SK-N-SH treated with all-trans-retinoic acid at 6 μM for 48 hours (cell line): ENCODE results near the gene ATP2A2.

Source experiments
- ATAC-seq: fragments of 200-7000 bp; cut with Tn5 transposase; 3 replicates; pipeline ENCODE4 v1.9.1; 2020; ENCODE audit warnings: mild to moderate bottlenecking, moderate library complexity
- ARNTL ChIP-seq: fragments of 450-650 bp; formaldehyde crosslinking; IDR thresholded peaks from 2 replicates; pipeline ENCODE4 v1.5.0; 2020; ENCODE audit warnings: low read depth, mild to moderate bottlenecking, moderate library complexity, borderline replicate concordance
- BACH2 ChIP-seq: fragments of 250-450 bp; sonication (Bioruptor Pico); IDR thresholded peaks from 2 replicates; pipeline ENCODE4 v1.9.0; 2021; ENCODE audit warnings: mild to moderate bottlenecking, borderline replicate concordance
- CSDC2 ChIP-seq: fragments of 250-450 bp; sonication (Bioruptor Pico); IDR thresholded peaks from 2 replicates; pipeline ENCODE4 v1.5.0; 2020; ENCODE audit warnings: mild to moderate bottlenecking, moderate library complexity
- GLIS3 ChIP-seq: fragments of 250-450 bp; sonication (Bioruptor Pico); IDR thresholded peaks from 2 replicates; pipeline ENCODE4 v1.5.0; 2020; ENCODE audit warnings: mild to moderate bottlenecking, moderate library complexity
- ISL1 ChIP-seq: fragments of 250-450 bp; sonication (Bioruptor Pico); IDR thresholded peaks from 2 replicates; pipeline ENCODE4 v2.1.2; 2022; ENCODE audit warnings: mild to moderate bottlenecking, moderate library complexity
- OSR1 ChIP-seq: fragments of 250-450 bp; sonication (Bioruptor Pico); IDR thresholded peaks from 2 replicates; pipeline ENCODE4 v1.8.0; 2022; ENCODE audit warnings: moderate library complexity, mild to moderate bottlenecking, inconsistent platforms
- PPARA ChIP-seq: fragments of 250-450 bp; sonication (Bioruptor Pico); IDR thresholded peaks from 2 replicates; pipeline ENCODE4 v1.5.0; 2020; ENCODE audit warnings: mild to moderate bottlenecking, borderline replicate concordance
- RARB ChIP-seq: fragments of 250-450 bp; sonication (Bioruptor Pico); IDR thresholded peaks from 2 replicates; pipeline ENCODE4 v1.8.0; 2021; ENCODE audit warnings: mild to moderate bottlenecking, moderate library complexity
- SNAI2 ChIP-seq: fragments of 250-450 bp; sonication (Bioruptor Pico); IDR thresholded peaks from 2 replicates; pipeline ENCODE4 v1.5.0; 2020; ENCODE audit warnings: mild to moderate bottlenecking, moderate library complexity
- TCF4 ChIP-seq: fragments of 250-450 bp; sonication (Bioruptor Pico); IDR thresholded peaks from 2 replicates; pipeline ENCODE4 v1.8.0; 2021; ENCODE audit warnings: mild to moderate bottlenecking, moderate library complexity, borderline replicate concordance
- TOX ChIP-seq: fragments of 250-450 bp; sonication (Bioruptor Pico); IDR thresholded peaks from 2 replicates; pipeline ENCODE4 v1.8.0; 2021; ENCODE audit warnings: mild to moderate bottlenecking, moderate library complexity, borderline replicate concordance
- ZC3H10 ChIP-seq: fragments of 250-450 bp; sonication (Bioruptor Pico); IDR thresholded peaks from 2 replicates; pipeline ENCODE4 v1.5.1; 2021; ENCODE audit warnings: mild to moderate bottlenecking, moderate library complexity
- ZFP3 ChIP-seq: fragments of 250-450 bp; sonication (Bioruptor Pico); IDR thresholded peaks from 2 replicates; pipeline ENCODE4 v1.5.0; 2020; ENCODE audit warnings: mild to moderate bottlenecking, moderate library complexity
- ZFP30 ChIP-seq: fragments of 450-650 bp; formaldehyde crosslinking; IDR thresholded peaks from 2 replicates; pipeline ENCODE4 v1.5.0; 2022; ENCODE audit warnings: mild to moderate bottlenecking, moderate library complexity
- ZNF70 ChIP-seq: fragments of 450-650 bp; formaldehyde crosslinking; IDR thresholded peaks from 2 replicates; pipeline ENCODE4 v1.5.0; 2020; ENCODE audit warnings: mild to moderate bottlenecking, moderate library complexity
- ZNF8 ChIP-seq: fragments of 450-650 bp; formaldehyde crosslinking; IDR thresholded peaks from 2 replicates; pipeline ENCODE4 v1.5.0; 2020; ENCODE audit warnings: mild to moderate bottlenecking, moderate library complexity
- TF ChIP-seq, protein P1 (sequence below): fragments of 250-450 bp; sonication (Bioruptor Pico); IDR thresholded peaks from 2 replicates; pipeline ENCODE4 v1.5.1; 2021; ENCODE audit warnings: mild to moderate bottlenecking, moderate library complexity
- TF ChIP-seq, protein P2 (sequence below): fragments of 250-450 bp; sonication (Bioruptor Pico); IDR thresholded peaks from 2 replicates; pipeline ENCODE4 v1.8.0; 2021; ENCODE audit warnings: low read depth, mild to moderate bottlenecking, moderate library complexity, borderline replicate concordance
- TF ChIP-seq, protein P3 (sequence below): fragments of 250-450 bp; sonication (Bioruptor Pico); IDR thresholded peaks from 2 replicates; pipeline ENCODE4 v1.5.1; 2020; ENCODE audit warnings: low read depth, mild to moderate bottlenecking, moderate library complexity
- TF ChIP-seq, protein P4 (sequence below): fragments of 250-450 bp; sonication (Bioruptor Pico); IDR thresholded peaks from 2 replicates; pipeline ENCODE4 v1.8.0; 2020; ENCODE audit warnings: mild to moderate bottlenecking, moderate library complexity, borderline replicate concordance
- TF ChIP-seq, protein P5 (sequence below): fragments of 250-450 bp; sonication (Bioruptor Pico); IDR thresholded peaks from 2 replicates; pipeline ENCODE4 v1.5.0; 2020; ENCODE audit warnings: mild to moderate bottlenecking, moderate library complexity

Gene ATP2A2

DNA sequence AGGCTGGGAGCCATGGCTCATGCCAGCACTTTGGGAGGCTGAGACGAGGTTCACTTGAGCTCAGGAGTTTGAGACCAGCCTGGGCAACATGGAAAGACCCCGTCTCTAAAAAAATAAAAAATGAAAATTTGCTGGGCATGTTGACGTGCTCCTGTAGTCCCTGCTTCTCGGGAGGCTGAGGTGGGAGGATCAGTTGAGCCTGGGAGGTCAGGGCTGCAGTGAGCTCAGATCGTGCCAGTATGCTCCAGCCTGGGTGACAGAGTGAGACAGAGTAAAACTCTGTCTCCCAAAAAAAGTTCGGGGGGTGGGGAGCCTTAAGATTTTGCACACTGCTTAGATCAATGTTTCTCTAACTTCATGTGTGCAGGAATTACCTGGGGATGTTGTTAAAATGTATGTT lies 30.9 kb downstream of the ATP2A2 start (continued):
- TF ChIP-seq RARB (CRISPR knock-in tag): no peak
- no peak for TF ChIP-seq GLIS3
- no peak for TF ChIP-seq ZFP3 (CRISPR knock-in tag)

DNA sequence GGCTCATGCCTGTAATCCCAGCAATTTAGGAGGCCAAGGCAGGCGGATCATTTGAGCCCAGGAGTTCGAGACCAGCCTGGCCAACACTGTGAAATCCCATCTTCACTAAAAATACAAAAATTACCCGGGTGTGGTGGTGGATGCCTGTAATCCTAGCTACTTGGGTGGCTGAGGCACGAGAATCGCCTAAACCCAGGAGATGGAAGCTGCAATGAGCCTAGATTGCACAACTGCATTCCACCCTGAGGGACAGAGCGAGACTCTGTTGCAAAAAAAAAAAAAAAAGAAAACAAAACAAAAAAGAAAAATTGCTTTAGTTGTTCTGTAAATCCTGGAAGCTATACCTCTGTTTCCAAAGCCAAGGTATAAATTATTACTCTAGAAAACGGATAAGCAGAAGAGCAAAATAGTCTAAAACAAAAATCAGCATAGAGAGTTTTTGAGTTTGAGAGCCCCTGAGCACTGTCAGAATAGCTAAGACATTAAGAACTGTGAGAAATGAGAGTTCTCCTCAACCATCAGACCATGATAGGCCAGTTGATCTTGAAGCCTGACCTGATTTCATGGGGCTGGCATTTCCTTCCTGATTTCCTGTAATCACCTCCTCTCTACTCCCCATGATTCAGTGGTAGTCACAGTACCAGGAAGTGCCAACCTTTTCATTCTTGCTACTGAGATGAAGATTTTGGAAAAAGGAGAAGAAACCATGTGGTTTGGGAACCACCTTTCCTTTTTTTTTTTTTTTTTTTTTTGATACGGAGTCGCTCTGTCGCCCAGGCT lies 31.7 kb downstream of the ATP2A2 start:
- TF ChIP-seq ISL1 (CRISPR knock-in tag) (no peak), ARNTL (CRISPR knock-in tag) (no peak), TCF4 (CRISPR knock-in tag) (no peak), ZC3H10 (CRISPR knock-in tag) (no peak), BACH2 (CRISPR knock-in tag) (no peak), GLIS3 (no peak), TOX (CRISPR knock-in tag) (no peak), ZFP30 (CRISPR knock-in tag) (no peak), ZFP3 (CRISPR knock-in tag) (no peak), ZNF70 (CRISPR knock-in tag) (no peak), PPARA (no peak), OSR1 (CRISPR knock-in tag) (no peak), ZNF8 (CRISPR knock-in tag) (no peak)
- TF ChIP-seq, protein P1, sequence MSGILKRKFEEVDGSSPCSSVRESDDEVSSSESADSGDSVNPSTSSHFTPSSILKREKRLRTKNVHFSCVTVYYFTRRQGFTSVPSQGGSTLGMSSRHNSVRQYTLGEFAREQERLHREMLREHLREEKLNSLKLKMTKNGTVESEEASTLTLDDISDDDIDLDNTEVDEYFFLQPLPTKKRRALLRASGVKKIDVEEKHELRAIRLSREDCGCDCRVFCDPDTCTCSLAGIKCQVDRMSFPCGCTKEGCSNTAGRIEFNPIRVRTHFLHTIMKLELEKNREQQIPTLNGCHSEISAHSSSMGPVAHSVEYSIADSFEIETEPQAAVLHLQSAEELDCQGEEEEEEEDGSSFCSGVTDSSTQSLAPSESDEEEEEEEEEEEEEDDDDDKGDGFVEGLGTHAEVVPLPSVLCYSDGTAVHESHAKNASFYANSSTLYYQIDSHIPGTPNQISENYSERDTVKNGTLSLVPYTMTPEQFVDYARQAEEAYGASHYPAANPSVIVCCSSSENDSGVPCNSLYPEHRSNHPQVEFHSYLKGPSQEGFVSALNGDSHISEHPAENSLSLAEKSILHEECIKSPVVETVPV (CRISPR knock-in tag): no peak
- TF ChIP-seq, protein P2, sequence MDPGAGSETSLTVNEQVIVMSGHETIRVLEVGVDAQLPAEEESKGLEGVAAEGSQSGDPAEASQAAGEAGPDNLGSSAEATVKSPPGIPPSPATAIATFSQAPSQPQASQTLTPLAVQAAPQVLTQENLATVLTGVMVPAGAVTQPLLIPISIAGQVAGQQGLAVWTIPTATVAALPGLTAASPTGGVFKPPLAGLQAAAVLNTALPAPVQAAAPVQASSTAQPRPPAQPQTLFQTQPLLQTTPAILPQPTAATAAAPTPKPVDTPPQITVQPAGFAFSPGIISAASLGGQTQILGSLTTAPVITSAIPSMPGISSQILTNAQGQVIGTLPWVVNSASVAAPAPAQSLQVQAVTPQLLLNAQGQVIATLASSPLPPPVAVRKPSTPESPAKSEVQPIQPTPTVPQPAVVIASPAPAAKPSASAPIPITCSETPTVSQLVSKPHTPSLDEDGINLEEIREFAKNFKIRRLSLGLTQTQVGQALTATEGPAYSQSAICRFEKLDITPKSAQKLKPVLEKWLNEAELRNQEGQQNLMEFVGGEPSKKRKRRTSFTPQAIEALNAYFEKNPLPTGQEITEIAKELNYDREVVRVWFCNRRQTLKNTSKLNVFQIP: no peak
- TF ChIP-seq, protein P3, sequence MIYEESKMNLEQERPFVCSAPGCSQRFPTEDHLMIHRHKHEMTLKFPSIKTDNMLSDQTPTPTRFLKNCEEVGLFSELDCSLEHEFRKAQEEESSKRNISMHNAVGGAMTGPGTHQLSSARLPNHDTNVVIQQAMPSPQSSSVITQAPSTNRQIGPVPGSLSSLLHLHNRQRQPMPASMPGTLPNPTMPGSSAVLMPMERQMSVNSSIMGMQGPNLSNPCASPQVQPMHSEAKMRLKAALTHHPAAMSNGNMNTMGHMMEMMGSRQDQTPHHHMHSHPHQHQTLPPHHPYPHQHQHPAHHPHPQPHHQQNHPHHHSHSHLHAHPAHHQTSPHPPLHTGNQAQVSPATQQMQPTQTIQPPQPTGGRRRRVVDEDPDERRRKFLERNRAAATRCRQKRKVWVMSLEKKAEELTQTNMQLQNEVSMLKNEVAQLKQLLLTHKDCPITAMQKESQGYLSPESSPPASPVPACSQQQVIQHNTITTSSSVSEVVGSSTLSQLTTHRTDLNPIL (CRISPR knock-in tag): no peak
- TF ChIP-seq, protein P4, sequence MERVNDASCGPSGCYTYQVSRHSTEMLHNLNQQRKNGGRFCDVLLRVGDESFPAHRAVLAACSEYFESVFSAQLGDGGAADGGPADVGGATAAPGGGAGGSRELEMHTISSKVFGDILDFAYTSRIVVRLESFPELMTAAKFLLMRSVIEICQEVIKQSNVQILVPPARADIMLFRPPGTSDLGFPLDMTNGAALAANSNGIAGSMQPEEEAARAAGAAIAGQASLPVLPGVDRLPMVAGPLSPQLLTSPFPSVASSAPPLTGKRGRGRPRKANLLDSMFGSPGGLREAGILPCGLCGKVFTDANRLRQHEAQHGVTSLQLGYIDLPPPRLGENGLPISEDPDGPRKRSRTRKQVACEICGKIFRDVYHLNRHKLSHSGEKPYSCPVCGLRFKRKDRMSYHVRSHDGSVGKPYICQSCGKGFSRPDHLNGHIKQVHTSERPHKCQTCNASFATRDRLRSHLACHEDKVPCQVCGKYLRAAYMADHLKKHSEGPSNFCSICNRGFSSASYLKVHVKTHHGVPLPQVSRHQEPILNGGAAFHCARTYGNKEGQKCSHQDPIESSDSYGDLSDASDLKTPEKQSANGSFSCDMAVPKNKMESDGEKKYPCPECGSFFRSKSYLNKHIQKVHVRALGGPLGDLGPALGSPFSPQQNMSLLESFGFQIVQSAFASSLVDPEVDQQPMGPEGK (CRISPR knock-in tag): no peak
- TF ChIP-seq, protein P5, sequence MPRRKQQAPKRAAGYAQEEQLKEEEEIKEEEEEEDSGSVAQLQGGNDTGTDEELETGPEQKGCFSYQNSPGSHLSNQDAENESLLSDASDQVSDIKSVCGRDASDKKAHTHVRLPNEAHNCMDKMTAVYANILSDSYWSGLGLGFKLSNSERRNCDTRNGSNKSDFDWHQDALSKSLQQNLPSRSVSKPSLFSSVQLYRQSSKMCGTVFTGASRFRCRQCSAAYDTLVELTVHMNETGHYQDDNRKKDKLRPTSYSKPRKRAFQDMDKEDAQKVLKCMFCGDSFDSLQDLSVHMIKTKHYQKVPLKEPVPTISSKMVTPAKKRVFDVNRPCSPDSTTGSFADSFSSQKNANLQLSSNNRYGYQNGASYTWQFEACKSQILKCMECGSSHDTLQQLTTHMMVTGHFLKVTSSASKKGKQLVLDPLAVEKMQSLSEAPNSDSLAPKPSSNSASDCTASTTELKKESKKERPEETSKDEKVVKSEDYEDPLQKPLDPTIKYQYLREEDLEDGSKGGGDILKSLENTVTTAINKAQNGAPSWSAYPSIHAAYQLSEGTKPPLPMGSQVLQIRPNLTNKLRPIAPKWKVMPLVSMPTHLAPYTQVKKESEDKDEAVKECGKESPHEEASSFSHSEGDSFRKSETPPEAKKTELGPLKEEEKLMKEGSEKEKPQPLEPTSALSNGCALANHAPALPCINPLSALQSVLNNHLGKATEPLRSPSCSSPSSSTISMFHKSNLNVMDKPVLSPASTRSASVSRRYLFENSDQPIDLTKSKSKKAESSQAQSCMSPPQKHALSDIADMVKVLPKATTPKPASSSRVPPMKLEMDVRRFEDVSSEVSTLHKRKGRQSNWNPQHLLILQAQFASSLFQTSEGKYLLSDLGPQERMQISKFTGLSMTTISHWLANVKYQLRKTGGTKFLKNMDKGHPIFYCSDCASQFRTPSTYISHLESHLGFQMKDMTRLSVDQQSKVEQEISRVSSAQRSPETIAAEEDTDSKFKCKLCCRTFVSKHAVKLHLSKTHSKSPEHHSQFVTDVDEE (CRISPR knock-in tag): no peak
- peak; percentile 29; the same call in 2 of the 3 replicates for ATAC-seq

DNA sequence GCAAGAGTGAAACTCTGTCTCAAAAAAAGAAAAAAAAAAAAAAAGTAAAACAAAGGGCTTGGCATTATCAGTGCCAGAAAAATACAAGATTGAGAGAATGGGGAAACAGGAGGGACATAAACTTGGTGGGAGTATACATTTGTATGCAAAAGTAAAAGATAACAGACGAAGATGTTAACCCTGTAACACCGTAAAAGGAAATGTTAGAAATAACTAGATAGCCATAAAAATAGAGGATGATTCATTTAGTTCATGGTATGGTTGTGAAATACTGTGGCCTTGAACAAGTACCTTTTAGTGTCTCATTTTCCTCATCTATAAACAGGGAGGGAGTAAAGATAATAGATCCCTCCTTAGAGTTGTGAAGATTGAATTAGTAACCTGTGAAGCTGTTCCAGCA lies 33.3 kb downstream of the ATP2A2 start:
- no peak for TF ChIP-seq SNAI2
- TF ChIP-seq RARB (CRISPR knock-in tag): no peak
- TF ChIP-seq ARNTL (CRISPR knock-in tag): no peak
- TF ChIP-seq TCF4 (CRISPR knock-in tag): no peak
- TF ChIP-seq BACH2 (CRISPR knock-in tag): no peak
- TF ChIP-seq ZFP3 (CRISPR knock-in tag): no peak
- TF ChIP-seq, protein P4 (CRISPR knock-in tag): no peak
- no peak for TF ChIP-seq ZC3H10 (CRISPR knock-in tag)
- no peak for TF ChIP-seq PPARA
- TF ChIP-seq ZFP30 (CRISPR knock-in tag): no peak
- TF ChIP-seq, protein P1 (CRISPR knock-in tag): no peak
- TF ChIP-seq CSDC2 (CRISPR knock-in tag): no peak
- no peak for ATAC-seq
